WI38 (cell line): Measurements from ENCODE around the gene SPATA18.

Experiments used
- H3K4me3 ChIP-seq: 2 replicates; pipeline ENCODE4 v1.5.1; 2011; ENCODE audit warnings: low read depth, mild to moderate bottlenecking, control low read depth, low read length
- TF ChIP-seq, protein P1 (sequence below): IDR thresholded peaks from 2 replicates; pipeline ENCODE4 v1.5.1; 2012; ENCODE audit warnings: low read depth, mild to moderate bottlenecking, control low read depth, low read length

The SPATA18 gene

GRCh38 chr4:52094376-52095145 lies 43.5 kb downstream of the SPATA18 start:
- TF ChIP-seq, protein P1, sequence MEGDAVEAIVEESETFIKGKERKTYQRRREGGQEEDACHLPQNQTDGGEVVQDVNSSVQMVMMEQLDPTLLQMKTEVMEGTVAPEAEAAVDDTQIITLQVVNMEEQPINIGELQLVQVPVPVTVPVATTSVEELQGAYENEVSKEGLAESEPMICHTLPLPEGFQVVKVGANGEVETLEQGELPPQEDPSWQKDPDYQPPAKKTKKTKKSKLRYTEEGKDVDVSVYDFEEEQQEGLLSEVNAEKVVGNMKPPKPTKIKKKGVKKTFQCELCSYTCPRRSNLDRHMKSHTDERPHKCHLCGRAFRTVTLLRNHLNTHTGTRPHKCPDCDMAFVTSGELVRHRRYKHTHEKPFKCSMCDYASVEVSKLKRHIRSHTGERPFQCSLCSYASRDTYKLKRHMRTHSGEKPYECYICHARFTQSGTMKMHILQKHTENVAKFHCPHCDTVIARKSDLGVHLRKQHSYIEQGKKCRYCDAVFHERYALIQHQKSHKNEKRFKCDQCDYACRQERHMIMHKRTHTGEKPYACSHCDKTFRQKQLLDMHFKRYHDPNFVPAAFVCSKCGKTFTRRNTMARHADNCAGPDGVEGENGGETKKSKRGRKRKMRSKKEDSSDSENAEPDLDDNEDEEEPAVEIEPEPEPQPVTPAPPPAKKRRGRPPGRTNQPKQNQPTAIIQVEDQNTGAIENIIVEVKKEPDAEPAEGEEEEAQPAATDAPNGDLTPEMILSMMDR = no peak
- no peak overlapping the region for H3K4me3 ChIP-seq

DNA sequence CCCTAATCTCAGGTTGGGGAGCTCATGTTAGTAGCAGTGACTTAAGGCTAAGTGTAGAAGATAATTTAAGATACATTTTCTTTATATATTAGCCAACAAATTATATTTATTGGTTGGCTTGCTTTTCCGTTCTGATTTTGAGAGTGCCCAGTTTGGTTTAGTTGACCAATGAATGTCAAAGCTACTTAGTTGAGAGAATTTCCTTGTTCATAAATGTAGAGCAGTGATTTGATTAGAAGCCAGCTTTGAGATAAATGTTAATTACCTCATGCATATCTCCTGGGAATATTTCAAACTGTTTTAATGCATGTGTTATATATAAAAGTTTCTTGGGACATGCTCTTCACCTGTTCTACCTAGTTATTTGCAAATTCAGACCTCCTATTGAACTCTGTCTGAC lies 44.3 kb downstream of the SPATA18 start:
- H3K4me3 ChIP-seq = no peak overlapping the region
- TF ChIP-seq, protein P1 = no peak

DNA sequence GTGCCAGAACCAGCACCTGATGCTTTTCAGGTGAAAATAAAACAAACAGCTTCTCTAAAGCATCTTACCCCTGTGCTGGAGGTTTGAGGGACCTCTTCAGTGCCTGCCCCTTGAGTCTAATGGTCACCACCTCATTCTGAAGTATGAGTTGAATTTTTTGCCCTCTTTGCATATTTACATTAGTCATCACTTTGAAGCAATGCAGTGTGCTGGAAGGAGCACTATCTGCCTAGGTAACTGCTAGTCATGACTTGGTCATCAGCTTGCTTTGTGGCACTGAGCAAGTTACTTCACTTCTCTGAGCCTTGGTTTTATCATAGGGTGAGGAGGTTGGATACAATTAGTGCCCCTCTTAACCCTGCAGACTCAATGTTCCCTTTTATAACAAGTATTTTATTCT lies 44.9 kb downstream of the SPATA18 start:
- no peak overlapping the region for H3K4me3 ChIP-seq
- TF ChIP-seq, protein P1 = no peak

- TF ChIP-seq, protein P1 = no peak
- no peak overlapping the region for H3K4me3 ChIP-seq
These were observed 47.5 kb downstream of the SPATA18 start for GRCh38 chr4:52098618-52099017.

- TF ChIP-seq, protein P1 = no peak
- H3K4me3 ChIP-seq = no peak overlapping the region
These were observed 48.9 kb downstream of the SPATA18 start for GRCh38 chr4:52099860-52100461.

- no peak overlapping the region for H3K4me3 ChIP-seq
- TF ChIP-seq, protein P1 = no peak
These were observed 51.5 kb downstream of the SPATA18 start for GRCh38 chr4:52102587-52102986.

- TF ChIP-seq, protein P1 = no peak
- no peak overlapping the region for H3K4me3 ChIP-seq
These were observed 52.2 kb downstream of the SPATA18 start for GRCh38 chr4:52103319-52103718.
